ENCODE measurements around the gene PAM. TPM values are rescaled to one million over a fixed set of nuclear protein-coding genes. Genes with fewer than 3 reads are reported as not detected.

Gene PAM
- total and polyA plus RNA-seq, 4 donors: 8.2 to 27.5 (median 13.7) TPM

GRCh38 chr5:102781786-102782185 lies 26.7 kb downstream of the PAM start:
- no peaks in the 10 kb centered on the region for H3K9me3 ChIP-seq (ENCODE audit: control insufficient read depth in 4 of 4, low read length in 3 of 4)
- H3K9ac ChIP-seq (ENCODE audit: low read depth in 1 of 2, low read length in 2 of 2): no peak overlapping the region
- TF ChIP-seq GABPA (IDR thresholded peaks at IDR 0.05 in 1 of 2, conservative IDR thresholded peaks at IDR 0.05 in 1 of 2) (no peak), YY1 (IDR thresholded peaks at IDR 0.05) (no peak), JUND (IDR thresholded peaks at IDR 0.05) (no peak), MAX (IDR thresholded peaks at IDR 0.05) (no peak), FOXA2 (IDR thresholded peaks at IDR 0.05) (no peak), HNF4A (conservative IDR thresholded peaks at IDR 0.05) (no peak)
- DNase-seq (ENCODE audit: low spot score): no peak
- H3K36me3 ChIP-seq (ENCODE audit: control insufficient read depth in 4 of 4, insufficient read depth in 3 of 4, low read depth in 1 of 4, low read length in 3 of 4): no peaks in the 10 kb centered on the region
- H3K4me1 ChIP-seq (ENCODE audit: control insufficient read depth in 4 of 4, insufficient read depth in 4 of 4, low read length in 3 of 4): peaks cover 0 to 4% (median under 1%) of the 10 kb centered on the region in 4 donors
- H3K27me3 ChIP-seq (ENCODE audit: control insufficient read depth in 4 of 4, insufficient read depth in 4 of 4, low read length in 3 of 4): no peaks in the 10 kb centered on the region
- H3K27ac ChIP-seq (ENCODE audit: low read depth in 1 of 2, low read length in 2 of 2): no peak overlapping the region
- no peak overlapping the region for H3K4me3 ChIP-seq (ENCODE audit: low read depth in 1 of 3, low read length in 3 of 3)
- WGBS: 71% methylated on average over 5 of the region's 5 CpGs

- TF ChIP-seq CTCF (IDR thresholded peaks at IDR 0.05; ENCODE audit: low read depth, low read length, missing input control) (no peak), JUND (IDR thresholded peaks at IDR 0.05) (no peak), RAD21 (IDR thresholded peaks at IDR 0.05) (no peak), REST (IDR thresholded peaks at IDR 0.05) (no peak), FOXA1 (IDR thresholded peaks at IDR 0.05) (no peak), FOXA2 (IDR thresholded peaks at IDR 0.05) (no peak), MAX (IDR thresholded peaks at IDR 0.05) (no peak), HNF4A (conservative IDR thresholded peaks at IDR 0.05) (no peak), GABPA (IDR thresholded peaks at IDR 0.05 in 1 of 2, conservative IDR thresholded peaks at IDR 0.05 in 1 of 2) (no peak), TAF1 (conservative IDR thresholded peaks at IDR 0.05) (no peak), ATF3 (IDR thresholded peaks at IDR 0.05) (no peak), SP1 (IDR thresholded peaks at IDR 0.05) (no peak), EGR1 (IDR thresholded peaks at IDR 0.05; ENCODE audit: low read depth in 2 of 2) (no peak), ZBTB33 (IDR thresholded peaks at IDR 0.05) (no peak), HNF4G (IDR thresholded peaks at IDR 0.05) (no peak)
- H3K4me3 ChIP-seq (ENCODE audit: low read depth in 1 of 3, low read length in 3 of 3): no peak overlapping the region
- no peak overlapping the region for H3K27ac ChIP-seq (ENCODE audit: low read depth in 1 of 2, low read length in 2 of 2)
- H3K9ac ChIP-seq (ENCODE audit: low read depth in 1 of 2, low read length in 2 of 2): no peak overlapping the region
- H3K9me3 ChIP-seq (ENCODE audit: control insufficient read depth in 4 of 4, low read length in 3 of 4): no peaks in the 10 kb centered on the region
- 48% methylated on average over 3 of the region's 3 CpGs for WGBS
- H3K36me3 ChIP-seq (ENCODE audit: control insufficient read depth in 4 of 4, insufficient read depth in 3 of 4, low read depth in 1 of 4, low read length in 3 of 4): no peaks in the 10 kb centered on the region
- no peak for DNase-seq (ENCODE audit: low spot score)
- H3K4me1 ChIP-seq (ENCODE audit: control insufficient read depth in 4 of 4, insufficient read depth in 4 of 4, low read length in 3 of 4): peaks cover 0 to 4% (median under 1%) of the 10 kb centered on the region in 4 donors
- no peaks in the 10 kb centered on the region for H3K27me3 ChIP-seq (ENCODE audit: control insufficient read depth in 4 of 4, insufficient read depth in 4 of 4, low read length in 3 of 4)
Observed at GRCh38 chr5:102782217-102782872, 27.2 kb downstream of the PAM start.
